ENCODE results near the gene PRR27. TPM values are rescaled to one million over a fixed set of nuclear protein-coding genes. Genes with fewer than 3 reads are reported as not detected.

The PRR27 gene
- total RNA-seq, result not detected
- polyA plus RNA-seq (ENCODE audit: insufficient read length in 2 of 2), result under 1 TPM; 0.05 to 0.06 TPM
- long read RNA-seq, donor 1, result 0 reads
- long read RNA-seq, donor 2, result 0 reads
- long read RNA-seq, donor 3, result 0 reads
- long read RNA-seq, donor 4, result 0 reads

DNA sequence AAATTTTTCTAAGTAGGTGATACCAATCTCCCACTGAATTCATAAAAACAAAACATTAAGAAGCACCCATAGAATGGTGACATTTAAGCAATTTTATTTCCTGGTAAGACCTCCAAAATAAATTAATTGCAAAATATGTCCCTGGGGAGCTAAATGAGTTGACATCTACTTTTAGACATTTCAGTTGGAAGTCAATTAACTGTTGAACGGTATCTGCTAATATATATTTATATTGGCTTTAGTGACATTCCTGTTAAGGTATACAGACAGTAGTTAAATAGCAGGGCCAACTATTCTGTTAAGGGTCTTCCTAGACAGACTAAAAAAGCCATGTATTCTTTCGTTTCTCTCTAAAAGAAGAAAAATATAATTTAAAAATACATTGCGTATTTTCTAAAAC lies at the start of gene PRR27:
TSS of gene PRR27 (plus strand) at position 301 of the 400 bp plus-strand sequence. CDS start 139 bp downstream, outside the sequence.
- H3K9me3 ChIP-seq (ENCODE audit: control insufficient read depth, insufficient read depth, low read length), result no peaks in the 10 kb centered on the region
- no peak within 1 kb of the TSS for H3K4me3 ChIP-seq (ENCODE audit: low read depth, low read length)
- WGBS (ENCODE audit: insufficient coverage), result no CpG with 5 or more reads among the region's 3 CpGs

DNA sequence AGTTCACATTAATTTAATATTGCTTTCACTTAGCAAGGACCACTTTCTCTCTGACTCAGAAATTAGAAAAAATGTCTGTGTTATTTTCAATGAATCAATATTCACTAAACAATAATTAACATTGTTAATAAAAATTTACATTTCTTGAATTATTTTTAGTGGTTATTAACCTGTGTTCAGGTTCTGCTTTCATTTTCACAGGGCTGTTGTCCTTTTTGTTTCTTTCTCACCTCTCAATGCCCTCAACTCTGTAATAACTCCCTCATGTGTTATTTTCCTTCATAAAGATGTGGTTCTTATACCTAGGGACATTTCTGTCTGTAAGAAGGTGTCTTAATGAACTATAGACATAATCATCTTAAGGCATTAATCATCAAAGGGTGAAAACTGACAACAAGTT lies 43.1 kb upstream of the PRR27 start:
- Histone ChIP-seq H3K27ac (ENCODE audit: low read depth, low read length) (no peak overlapping the region), H3K4me3 (ENCODE audit: low read depth, low read length) (no peak overlapping the region), H3K4me1 (ENCODE audit: control insufficient read depth, insufficient read depth, low read length) (no peaks in the 10 kb centered on the region), H3K27me3 (ENCODE audit: control insufficient read depth, insufficient read depth, low read length) (no peaks in the 10 kb centered on the region), H3K9me3 (ENCODE audit: control insufficient read depth, insufficient read depth, low read length) (no peaks in the 10 kb centered on the region), H3K36me3 (ENCODE audit: control insufficient read depth, insufficient read depth, low read length) (no peaks in the 10 kb centered on the region)
- no peak for DNase-seq (ENCODE audit: low read depth in 4 of 6, low spot score in 6 of 6)

More for the DNA sequence above, at the start of gene PRR27:
- no peaks in the 10 kb centered on the region for H3K4me1 ChIP-seq (ENCODE audit: control insufficient read depth, insufficient read depth, low read length)
- no peaks in the 10 kb centered on the region for H3K36me3 ChIP-seq (ENCODE audit: control insufficient read depth, insufficient read depth, low read length)
- H3K27ac ChIP-seq (ENCODE audit: low read depth, low read length), result no peak within 1 kb of the TSS
- DNase-seq (ENCODE audit: low read depth in 4 of 6, low spot score in 6 of 6), result no peak
- no peaks in the 10 kb centered on the region for H3K27me3 ChIP-seq (ENCODE audit: control insufficient read depth, insufficient read depth, low read length)

DNA sequence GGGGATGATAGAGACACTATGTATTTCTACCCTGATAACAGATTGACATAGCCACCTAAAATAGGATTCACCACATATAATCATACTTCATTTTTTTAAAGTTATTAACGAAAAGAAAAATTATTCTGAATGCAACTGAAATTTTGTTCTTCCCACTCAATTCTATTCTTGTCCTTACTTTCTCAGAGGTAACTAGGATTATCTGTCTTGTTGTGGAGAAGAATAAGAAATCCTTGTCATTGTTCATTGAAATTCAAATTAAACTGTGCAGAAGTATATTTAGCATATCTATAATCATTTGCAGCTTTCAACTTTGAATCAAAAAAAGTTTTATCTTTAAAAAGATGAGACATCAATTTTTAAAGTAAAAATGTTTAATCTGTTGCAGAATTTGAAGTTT lies 40.4 kb upstream of the PRR27 start:
- no peaks in the 10 kb centered on the region for H3K36me3 ChIP-seq (ENCODE audit: control insufficient read depth, insufficient read depth, low read length)
- no peak overlapping the region for H3K4me3 ChIP-seq (ENCODE audit: low read depth, low read length)
- no CpG with 5 or more reads among the region's 1 CpG for WGBS (ENCODE audit: insufficient coverage)
- H3K27ac ChIP-seq (ENCODE audit: low read depth, low read length), result no peak overlapping the region
- H3K9me3 ChIP-seq (ENCODE audit: control insufficient read depth, insufficient read depth, low read length), result no peaks in the 10 kb centered on the region
- no peaks in the 10 kb centered on the region for H3K4me1 ChIP-seq (ENCODE audit: control insufficient read depth, insufficient read depth, low read length)
- no peak for DNase-seq (ENCODE audit: low read depth in 4 of 6, low spot score in 6 of 6)
- no peaks in the 10 kb centered on the region for H3K27me3 ChIP-seq (ENCODE audit: control insufficient read depth, insufficient read depth, low read length)

DNA sequence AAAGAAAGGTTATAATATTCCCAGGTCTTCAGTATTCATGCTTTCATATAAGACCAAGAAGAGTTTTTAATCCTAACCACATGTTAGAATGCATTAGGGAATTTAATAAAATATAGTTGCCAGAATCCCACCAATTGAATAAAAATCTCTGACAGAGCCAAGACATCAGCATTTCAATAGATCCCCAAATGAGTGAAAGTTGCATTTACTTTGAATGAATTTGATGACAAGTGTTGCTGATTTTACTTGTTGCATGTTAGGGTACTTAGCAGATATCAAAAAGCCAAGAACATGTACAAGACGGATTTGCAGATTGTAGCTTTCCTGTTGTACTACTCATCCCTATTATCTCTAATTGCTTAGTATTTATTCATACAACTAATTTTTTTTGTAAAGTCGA lies 39.9 kb upstream of the PRR27 start:
- no CpG with 5 or more reads among the region's 2 CpGs for WGBS (ENCODE audit: insufficient coverage)
- Histone ChIP-seq H3K36me3 (ENCODE audit: control insufficient read depth, insufficient read depth, low read length) (no peaks in the 10 kb centered on the region), H3K4me1 (ENCODE audit: control insufficient read depth, insufficient read depth, low read length) (no peaks in the 10 kb centered on the region), H3K9me3 (ENCODE audit: control insufficient read depth, insufficient read depth, low read length) (no peaks in the 10 kb centered on the region), H3K4me3 (ENCODE audit: low read depth, low read length) (no peak overlapping the region), H3K27me3 (ENCODE audit: control insufficient read depth, insufficient read depth, low read length) (no peaks in the 10 kb centered on the region), H3K27ac (ENCODE audit: low read depth, low read length) (no peak overlapping the region)
- DNase-seq (ENCODE audit: low read depth in 4 of 6, low spot score in 6 of 6), result no peak

DNA sequence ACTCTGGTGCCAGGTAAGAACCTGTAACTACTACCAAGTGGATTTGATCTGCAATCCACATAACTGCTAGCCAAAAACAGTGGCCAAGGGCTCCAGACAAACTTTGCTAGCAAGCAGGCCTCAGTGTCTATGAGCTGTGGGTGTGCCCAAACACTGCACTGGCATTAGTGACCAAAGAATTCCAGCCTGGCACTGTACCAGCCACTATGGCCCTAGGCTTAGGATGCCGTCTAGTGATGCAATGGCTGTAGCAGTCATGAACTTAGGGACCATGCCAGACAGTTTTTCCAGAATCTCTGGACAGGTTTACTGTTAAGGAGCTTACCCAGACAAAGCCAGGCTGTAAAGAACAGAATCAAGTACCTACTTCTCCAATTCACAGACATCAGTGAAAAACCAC lies 33.7 kb upstream of the PRR27 start:
- 77% methylated on average over 1 of the region's 1 CpG for WGBS (ENCODE audit: insufficient coverage)
- H3K4me3 ChIP-seq (ENCODE audit: low read depth, low read length), result no peak overlapping the region
- H3K27me3 ChIP-seq (ENCODE audit: control insufficient read depth, insufficient read depth, low read length), result no peaks in the 10 kb centered on the region
- H3K36me3 ChIP-seq (ENCODE audit: control insufficient read depth, insufficient read depth, low read length), result no peaks in the 10 kb centered on the region
- no peak overlapping the region for H3K27ac ChIP-seq (ENCODE audit: low read depth, low read length)
- peaks cover 2% of the 10 kb centered on the region for H3K9me3 ChIP-seq (ENCODE audit: control insufficient read depth, insufficient read depth, low read length)
- H3K4me1 ChIP-seq (ENCODE audit: control insufficient read depth, insufficient read depth, low read length), result no peaks in the 10 kb centered on the region
- no peak for DNase-seq (ENCODE audit: low read depth in 4 of 6, low spot score in 6 of 6)

DNA sequence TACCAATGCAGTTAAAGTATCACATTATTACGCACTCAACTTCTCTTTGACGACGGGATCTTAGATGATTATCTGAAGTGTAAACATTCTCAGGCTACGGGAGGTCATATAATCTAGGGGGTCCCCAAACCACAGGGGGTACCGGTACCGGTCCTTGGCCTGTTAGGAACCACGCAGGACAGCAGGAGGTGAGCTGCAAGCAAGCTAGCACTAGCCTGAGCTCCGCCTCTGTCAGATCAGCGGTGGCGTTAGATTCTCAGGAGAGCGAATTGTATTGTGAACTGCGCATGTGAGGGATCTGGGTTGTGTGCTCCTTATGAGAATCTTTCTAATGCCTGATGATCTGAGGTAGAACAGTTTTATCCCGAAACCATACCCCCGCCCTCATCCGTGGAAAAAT lies 20.6 kb upstream of the PRR27 start:
- 78% methylated on average over 11 of the region's 15 CpGs for WGBS (ENCODE audit: insufficient coverage)
- H3K36me3 ChIP-seq (ENCODE audit: control insufficient read depth, insufficient read depth, low read length), result no peaks in the 10 kb centered on the region
- H3K4me1 ChIP-seq (ENCODE audit: control insufficient read depth, insufficient read depth, low read length), result no peaks in the 10 kb centered on the region

DNA sequence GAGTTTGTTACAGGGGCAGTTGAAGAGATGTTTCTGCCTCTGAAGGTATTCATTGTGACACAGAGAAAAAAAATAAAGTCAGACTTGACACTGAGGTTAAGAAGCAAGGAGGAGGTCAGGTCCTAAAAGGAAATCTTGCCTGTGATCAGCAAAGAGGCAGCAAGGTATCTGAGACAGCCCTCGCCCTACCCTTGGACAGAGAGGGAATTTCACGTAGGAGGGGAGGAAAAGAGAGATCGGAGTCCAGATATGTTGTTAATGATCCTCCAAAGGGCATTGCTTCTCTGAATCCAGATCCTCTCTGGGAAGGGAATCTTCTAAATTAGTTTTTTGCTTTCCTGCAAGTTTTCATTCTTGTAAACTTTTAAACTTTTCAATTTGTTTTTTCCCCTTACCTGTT lies 15.3 kb upstream of the PRR27 start:
- WGBS (ENCODE audit: insufficient coverage), result 90% methylated on average over 2 of the region's 3 CpGs
- H3K27ac ChIP-seq (ENCODE audit: low read depth, low read length), result no peak overlapping the region
- no peak for DNase-seq (ENCODE audit: low read depth in 4 of 6, low spot score in 6 of 6)
- no peak overlapping the region for H3K4me3 ChIP-seq (ENCODE audit: low read depth, low read length)
- no peaks in the 10 kb centered on the region for H3K4me1 ChIP-seq (ENCODE audit: control insufficient read depth, insufficient read depth, low read length)
- no peaks in the 10 kb centered on the region for H3K27me3 ChIP-seq (ENCODE audit: control insufficient read depth, insufficient read depth, low read length)
- H3K9me3 ChIP-seq (ENCODE audit: control insufficient read depth, insufficient read depth, low read length), result no peaks in the 10 kb centered on the region
- H3K36me3 ChIP-seq (ENCODE audit: control insufficient read depth, insufficient read depth, low read length), result no peaks in the 10 kb centered on the region

More for the DNA sequence above, 20.6 kb upstream of the PRR27 start:
- no peaks in the 10 kb centered on the region for H3K27me3 ChIP-seq (ENCODE audit: control insufficient read depth, insufficient read depth, low read length)
- no peak overlapping the region for H3K4me3 ChIP-seq (ENCODE audit: low read depth, low read length)
- DNase-seq (ENCODE audit: low read depth in 4 of 6, low spot score in 6 of 6), result no peak
- no peak overlapping the region for H3K27ac ChIP-seq (ENCODE audit: low read depth, low read length)
- H3K9me3 ChIP-seq (ENCODE audit: control insufficient read depth, insufficient read depth, low read length), result no peaks in the 10 kb centered on the region

DNA sequence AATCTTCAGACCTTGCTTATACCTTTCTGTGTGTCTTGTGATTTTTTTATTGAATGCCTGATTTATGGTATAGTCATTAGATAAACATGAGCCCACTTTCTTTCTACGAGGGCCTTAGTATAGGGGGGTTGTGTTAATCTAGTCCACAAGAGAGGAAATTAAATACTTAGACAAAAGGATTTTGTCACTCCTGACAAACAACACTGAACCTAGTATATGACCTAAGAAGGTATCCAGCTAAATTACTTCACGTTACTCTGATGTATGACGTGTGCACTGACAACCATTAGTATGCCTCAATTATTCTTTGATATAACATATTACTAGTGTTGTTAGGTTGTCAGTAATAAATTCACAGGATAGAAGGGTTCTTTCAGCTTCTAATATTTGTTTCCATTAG lies 2.8 kb upstream of the PRR27 start:
- Histone ChIP-seq H3K36me3 (ENCODE audit: control insufficient read depth, insufficient read depth, low read length) (no peaks in the 10 kb centered on the region), H3K9me3 (ENCODE audit: control insufficient read depth, insufficient read depth, low read length) (no peaks in the 10 kb centered on the region), H3K27me3 (ENCODE audit: control insufficient read depth, insufficient read depth, low read length) (no peaks in the 10 kb centered on the region), H3K4me3 (ENCODE audit: low read depth, low read length) (no peak overlapping the region), H3K4me1 (ENCODE audit: control insufficient read depth, insufficient read depth, low read length) (no peaks in the 10 kb centered on the region), H3K27ac (ENCODE audit: low read depth, low read length) (no peak overlapping the region)
- DNase-seq (ENCODE audit: low read depth in 4 of 6, low spot score in 6 of 6), result no peak
- WGBS (ENCODE audit: insufficient coverage), result no CpG with 5 or more reads among the region's 3 CpGs

DNA sequence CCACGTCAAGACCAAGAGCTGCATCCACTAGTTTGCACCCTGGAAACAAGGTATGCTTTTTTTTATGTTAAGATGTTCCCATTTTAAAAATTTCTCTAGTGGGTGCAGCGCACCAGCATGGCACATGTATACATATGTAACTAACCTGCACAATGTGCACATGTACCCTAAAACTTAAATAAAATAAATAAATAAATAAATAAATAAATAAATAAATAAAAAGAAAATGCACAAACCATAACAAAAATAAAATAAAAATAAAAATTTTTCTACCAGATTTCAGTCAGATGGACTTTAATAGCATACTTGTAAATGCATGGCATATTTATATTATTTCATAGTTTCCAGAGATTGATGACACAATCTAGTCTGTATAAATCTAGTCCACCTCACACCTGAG lies 1.9 kb upstream of the PRR27 start:
- Histone ChIP-seq H3K4me1 (ENCODE audit: control insufficient read depth, insufficient read depth, low read length) (no peaks in the 10 kb centered on the region), H3K9me3 (ENCODE audit: control insufficient read depth, insufficient read depth, low read length) (no peaks in the 10 kb centered on the region), H3K27me3 (ENCODE audit: control insufficient read depth, insufficient read depth, low read length) (no peaks in the 10 kb centered on the region), H3K27ac (ENCODE audit: low read depth, low read length) (no peak overlapping the region), H3K36me3 (ENCODE audit: control insufficient read depth, insufficient read depth, low read length) (no peaks in the 10 kb centered on the region), H3K4me3 (ENCODE audit: low read depth, low read length) (no peak overlapping the region)
- no CpG with 5 or more reads among the region's 2 CpGs for WGBS (ENCODE audit: insufficient coverage)
- no peak for DNase-seq (ENCODE audit: low read depth in 4 of 6, low spot score in 6 of 6)

DNA sequence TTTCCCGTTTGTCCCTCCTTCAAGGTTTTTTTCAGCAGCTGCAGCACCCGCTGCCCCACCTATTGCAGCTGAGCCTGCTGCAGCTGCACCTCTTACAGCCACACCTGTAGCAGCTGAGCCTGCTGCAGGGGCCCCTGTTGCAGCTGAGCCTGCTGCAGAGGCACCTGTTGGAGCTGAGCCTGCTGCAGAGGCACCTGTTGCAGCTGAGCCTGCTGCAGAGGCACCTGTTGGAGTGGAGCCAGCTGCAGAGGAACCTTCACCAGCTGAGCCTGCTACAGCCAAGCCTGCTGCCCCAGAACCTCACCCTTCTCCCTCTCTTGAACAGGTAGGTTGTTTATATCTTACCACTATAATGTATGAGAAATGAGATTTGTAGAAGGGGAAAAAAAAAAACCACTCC lies 4.5 kb downstream of the PRR27 start:
- no peaks in the 10 kb centered on the region for H3K4me1 ChIP-seq (ENCODE audit: control insufficient read depth, insufficient read depth, low read length)
- H3K36me3 ChIP-seq (ENCODE audit: control insufficient read depth, insufficient read depth, low read length), result no peaks in the 10 kb centered on the region
- no peak for DNase-seq (ENCODE audit: low read depth in 4 of 6, low spot score in 6 of 6)
- no peak overlapping the region for H3K27ac ChIP-seq (ENCODE audit: low read depth, low read length)
- H3K9me3 ChIP-seq (ENCODE audit: control insufficient read depth, insufficient read depth, low read length), result no peaks in the 10 kb centered on the region
- 81% methylated on average over 2 of the region's 2 CpGs for WGBS (ENCODE audit: insufficient coverage)
- no peaks in the 10 kb centered on the region for H3K27me3 ChIP-seq (ENCODE audit: control insufficient read depth, insufficient read depth, low read length)
- no peak overlapping the region for H3K4me3 ChIP-seq (ENCODE audit: low read depth, low read length)

Data from spinal cord (tissue), 10 donors.